ENCODE results near the gene DOCK8.

DOCK8 gene

GRCh38 chr9:482739-483138 lies 268.1 kb downstream of the DOCK8 start:
- H3K4me3 ChIP-seq (replicated peaks; ENCODE audit: low read depth, low read length): no peak overlapping the region
- TF ChIP-seq CTCF (IDR thresholded peaks at IDR 0.05; ENCODE audit: low read depth, low read length, missing control alignments): no peak
- no peak for DNase-seq (ENCODE audit: extremely low read depth, low read depth)

GRCh38 chr9:486156-486555 lies 271.5 kb downstream of the DOCK8 start:
- no peak for TF ChIP-seq CTCF (IDR thresholded peaks at IDR 0.05; ENCODE audit: low read depth, low read length, missing control alignments)
- DNase-seq (ENCODE audit: extremely low read depth, low read depth): no peak
- H3K4me3 ChIP-seq (replicated peaks; ENCODE audit: low read depth, low read length): no peak overlapping the region

DNA sequence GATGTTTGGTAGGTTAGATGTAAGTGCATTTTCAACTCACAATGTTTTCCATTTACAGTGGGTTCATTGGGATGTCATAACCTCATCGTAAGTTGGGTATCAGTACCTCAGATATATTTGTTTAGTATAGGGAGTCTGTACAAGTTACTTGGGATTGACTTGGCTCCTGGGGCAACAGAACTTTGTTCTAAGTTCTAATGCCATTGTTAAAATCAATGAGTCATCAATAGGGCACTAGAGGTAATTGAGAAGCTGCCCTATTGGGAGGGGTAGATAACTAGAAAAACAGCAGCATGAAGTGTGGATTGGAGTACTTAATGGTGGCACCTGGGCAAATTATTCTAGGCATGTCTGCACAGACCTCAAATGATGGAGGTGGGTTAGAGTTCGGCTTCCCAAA lies 272.8 kb downstream of the DOCK8 start:
- DNase-seq (ENCODE audit: extremely low read depth, low read depth): no peak
- no peak for TF ChIP-seq CTCF (IDR thresholded peaks at IDR 0.05; ENCODE audit: low read depth, low read length, missing control alignments)
- no peak overlapping the region for H3K4me3 ChIP-seq (replicated peaks; ENCODE audit: low read depth, low read length)

- TF ChIP-seq CTCF (IDR thresholded peaks at IDR 0.05; ENCODE audit: low read depth, low read length, missing control alignments): no peak
- DNase-seq (ENCODE audit: extremely low read depth, low read depth): no peak
- H3K4me3 ChIP-seq (replicated peaks; ENCODE audit: low read depth, low read length): no peak overlapping the region
Observed at GRCh38 chr9:488448-488847, 273.8 kb downstream of the DOCK8 start.

GRCh38 chr9:489198-490197 lies 274.8 kb downstream of the DOCK8 start:
- DNase-seq (ENCODE audit: extremely low read depth, low read depth): no peak
- no peak overlapping the region for H3K4me3 ChIP-seq (replicated peaks; ENCODE audit: low read depth, low read length)
- TF ChIP-seq CTCF (IDR thresholded peaks at IDR 0.05; ENCODE audit: low read depth, low read length, missing control alignments): no peak

DNA sequence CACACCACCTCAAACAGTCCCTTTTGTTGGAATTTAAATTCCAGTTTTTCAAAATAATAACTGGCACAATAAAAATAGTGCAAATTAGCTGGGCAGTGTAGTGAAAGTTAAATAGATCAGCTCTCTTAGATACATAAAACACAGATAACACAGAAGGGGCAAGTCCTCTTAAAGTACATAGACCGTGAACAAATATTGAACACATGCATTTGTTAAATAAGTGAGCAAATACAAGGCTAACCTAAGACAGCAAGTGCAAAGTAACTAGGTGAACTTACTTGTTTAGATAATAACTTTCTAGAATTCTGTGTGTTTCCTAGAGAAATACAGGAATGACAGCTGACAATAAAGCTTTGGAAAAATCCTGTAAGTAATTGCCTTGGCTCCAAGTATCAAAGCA lies 280.1 kb downstream of the DOCK8 start:
- TF ChIP-seq CTCF (IDR thresholded peaks at IDR 0.05; ENCODE audit: low read depth, low read length, missing control alignments): no peak
- H3K4me3 ChIP-seq (replicated peaks; ENCODE audit: low read depth, low read length): no peak overlapping the region

More for the DNA sequence above, 280.1 kb downstream of the DOCK8 start:
- no peak for DNase-seq (ENCODE audit: extremely low read depth, low read depth)
